Measurements from ENCODE around the gene ACAP1. TPM values are rescaled to one million over a fixed set of nuclear protein-coding genes. Genes with fewer than 3 reads are reported as not detected.

ACAP1 gene, protein sequence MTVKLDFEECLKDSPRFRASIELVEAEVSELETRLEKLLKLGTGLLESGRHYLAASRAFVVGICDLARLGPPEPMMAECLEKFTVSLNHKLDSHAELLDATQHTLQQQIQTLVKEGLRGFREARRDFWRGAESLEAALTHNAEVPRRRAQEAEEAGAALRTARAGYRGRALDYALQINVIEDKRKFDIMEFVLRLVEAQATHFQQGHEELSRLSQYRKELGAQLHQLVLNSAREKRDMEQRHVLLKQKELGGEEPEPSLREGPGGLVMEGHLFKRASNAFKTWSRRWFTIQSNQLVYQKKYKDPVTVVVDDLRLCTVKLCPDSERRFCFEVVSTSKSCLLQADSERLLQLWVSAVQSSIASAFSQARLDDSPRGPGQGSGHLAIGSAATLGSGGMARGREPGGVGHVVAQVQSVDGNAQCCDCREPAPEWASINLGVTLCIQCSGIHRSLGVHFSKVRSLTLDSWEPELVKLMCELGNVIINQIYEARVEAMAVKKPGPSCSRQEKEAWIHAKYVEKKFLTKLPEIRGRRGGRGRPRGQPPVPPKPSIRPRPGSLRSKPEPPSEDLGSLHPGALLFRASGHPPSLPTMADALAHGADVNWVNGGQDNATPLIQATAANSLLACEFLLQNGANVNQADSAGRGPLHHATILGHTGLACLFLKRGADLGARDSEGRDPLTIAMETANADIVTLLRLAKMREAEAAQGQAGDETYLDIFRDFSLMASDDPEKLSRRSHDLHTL
- 0.07 TPM in 1 of 2 replicates, not detected in the other for total RNA-seq

DNA sequence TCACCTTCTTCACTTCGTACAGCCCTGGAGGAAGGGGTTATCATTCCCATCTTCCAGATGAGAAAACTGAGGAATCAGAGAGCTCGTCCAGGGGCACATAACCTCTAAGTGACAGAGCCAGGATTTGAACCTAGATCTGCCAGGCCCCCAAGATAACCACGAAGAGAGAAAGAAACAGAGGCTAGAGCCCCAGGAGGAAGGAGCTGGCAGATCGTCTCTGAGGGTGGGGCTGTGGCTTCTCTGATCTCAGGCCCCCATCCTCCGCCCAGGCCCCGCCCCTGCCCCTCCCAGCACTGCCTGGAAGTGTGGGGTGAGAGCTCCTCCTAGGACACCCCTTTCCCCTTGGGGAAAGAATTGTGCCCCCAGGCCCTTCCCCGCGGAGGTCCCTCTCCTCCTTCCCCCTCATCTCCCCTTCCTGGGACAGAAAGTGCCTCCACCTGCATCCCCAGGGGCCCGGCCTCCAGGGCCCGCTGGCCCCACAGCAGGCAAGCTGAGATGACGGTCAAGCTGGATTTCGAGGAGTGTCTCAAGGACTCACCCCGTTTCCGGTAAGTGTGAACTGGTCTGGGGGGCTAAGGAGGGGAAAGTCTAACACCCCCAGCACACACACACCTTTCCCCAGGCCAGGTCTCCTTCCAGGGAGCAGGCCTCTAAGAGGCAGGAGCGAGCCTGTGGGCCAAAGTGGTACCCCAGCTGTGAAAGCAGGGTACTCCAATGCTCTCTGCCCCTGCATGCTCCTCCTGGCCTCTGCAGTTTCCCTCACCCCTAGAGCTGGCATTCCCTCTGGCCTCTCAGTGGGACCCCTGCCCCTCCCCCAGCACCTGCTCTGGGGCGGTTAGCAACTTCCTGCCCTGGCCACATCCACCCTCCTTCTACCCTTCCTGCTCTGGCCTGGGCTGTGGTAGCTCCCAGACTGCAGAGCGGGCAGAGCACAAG is at the start of gene ACAP1:
Gene ACAP1, plus strand, starts transcription at position 290 of the 936 bp plus-strand sequence. Its CDS starts 206 bp downstream, at position 496.

GRCh38 chr17:7294614-7295153 is 41.6 kb upstream of the ACAP1 start, which contains the start of gene YBX2:
Gene YBX2, minus strand, starts transcription at chr17:7294639. Its CDS starts 139 bp downstream, at chr17:7294500.

GRCh38 chr17:7306911-7307685 is 29.2 kb upstream of the ACAP1 start, which contains the start of gene EIF5A:
Gene EIF5A, plus strand, starts transcription at chr17:7307628. Its CDS starts 2,008 bp downstream, at chr17:7309636.

GRCh38 chr17:7314719-7315569 is 21.4 kb upstream of the ACAP1 start, which contains the start of gene GPS2:
Gene GPS2, minus strand, starts transcription at chr17:7315360. Its CDS starts 308 bp downstream, at chr17:7315052.

GRCh38 chr17:7328840-7329373 is 7.4 kb upstream of the ACAP1 start, which contains the start of gene NEURL4:
Gene NEURL4, minus strand, starts transcription at chr17:7329335. Its CDS starts 23 bp downstream, at chr17:7329312.

GRCh38 chr17:7351665-7352502 is 15.6 kb downstream of the ACAP1 start, which contains the start of gene KCTD11:
Gene KCTD11, plus strand, starts transcription at chr17:7352162.

GRCh38 chr17:7355053-7355452 is 18.7 kb downstream of the ACAP1 start, which contains the start of gene TMEM95:
Gene TMEM95, plus strand, starts transcription at chr17:7355156. Its CDS starts 49 bp downstream, at chr17:7355205.

DNA sequence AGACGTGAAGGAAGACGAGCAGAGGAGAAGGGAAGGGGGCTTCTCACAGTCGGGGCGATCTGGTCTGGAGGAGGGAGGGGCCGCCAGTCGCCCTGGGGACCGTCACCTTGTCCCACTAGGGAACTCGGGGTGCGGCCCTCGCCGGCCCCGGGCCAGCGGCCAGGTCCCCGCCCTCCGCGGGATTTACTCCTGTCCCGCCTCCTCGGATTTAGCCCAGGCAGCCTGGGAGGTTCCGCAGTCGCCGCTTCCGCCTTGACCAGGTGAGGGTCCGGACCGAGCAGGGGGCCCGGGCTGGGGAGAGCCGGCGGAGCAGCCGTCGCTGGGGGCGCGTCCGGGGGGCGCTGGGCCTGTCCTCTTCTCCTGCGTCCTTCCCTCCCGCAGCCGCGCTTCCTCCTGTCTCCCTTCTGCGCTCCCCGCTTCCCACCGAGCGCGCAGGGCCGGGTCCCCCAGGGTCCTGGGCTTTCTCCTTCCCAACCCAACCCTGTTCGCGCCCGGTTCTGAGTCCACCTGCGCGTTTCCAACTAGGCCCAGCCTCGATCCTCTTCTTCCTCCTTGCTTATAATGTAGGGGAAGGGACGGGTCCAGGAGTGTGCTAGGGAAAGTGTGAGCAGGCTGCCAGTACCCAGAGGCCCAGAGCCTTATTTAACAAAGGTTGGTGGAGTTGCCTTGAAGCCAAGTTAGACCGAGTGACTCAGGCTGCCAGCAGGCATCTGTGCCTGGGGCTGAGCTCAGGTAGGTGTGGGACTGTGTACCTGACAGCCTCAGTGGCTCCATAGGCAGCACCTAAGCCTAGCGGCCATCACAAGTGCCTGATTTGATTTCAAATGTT is 44.7 kb downstream of the ACAP1 start, which contains the start of gene TNK1:
Gene TNK1, plus strand, starts transcription at position 235 of the 829 bp plus-strand sequence. CDS start 1,838 bp downstream, outside the sequence.

DNA sequence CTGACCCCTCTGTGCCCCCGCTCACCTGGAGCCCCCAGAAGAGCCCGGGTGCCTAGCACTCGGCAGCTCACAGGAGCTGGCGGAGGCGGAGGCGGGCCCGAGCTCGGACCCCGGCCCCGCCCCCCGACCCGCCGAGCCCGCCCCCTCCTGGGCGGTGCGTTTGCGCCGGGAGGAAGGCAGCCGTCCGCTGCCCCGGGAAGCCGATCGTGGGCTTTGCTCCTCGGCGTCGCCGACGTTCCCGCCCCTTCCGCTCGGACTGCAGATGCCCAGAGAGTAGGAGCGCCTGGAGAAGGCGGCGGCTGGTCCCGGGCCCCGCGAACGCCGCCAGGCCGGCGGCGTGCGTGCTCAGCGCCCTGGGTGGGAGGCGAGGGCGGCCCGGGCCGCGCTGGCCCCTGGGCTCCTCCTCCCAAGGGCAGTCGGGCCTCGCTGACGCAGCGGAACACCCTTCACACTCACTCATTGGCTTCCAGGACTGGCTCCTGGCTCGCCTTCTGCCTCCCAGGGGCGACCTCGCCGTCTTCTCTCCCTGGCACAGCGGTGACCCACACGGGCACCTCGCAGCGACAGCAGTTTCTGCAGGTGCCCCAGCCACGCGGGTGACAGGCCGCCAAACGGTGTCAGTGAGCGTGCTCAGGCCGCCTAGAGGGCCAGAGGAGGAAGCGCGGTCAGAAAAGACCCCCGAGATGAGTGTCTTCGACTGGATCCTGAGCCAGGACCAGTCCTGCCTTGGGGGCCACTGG is 58.3 kb downstream of the ACAP1 start, which contains the start of gene PLSCR3:
Gene PLSCR3, minus strand, starts transcription at position 74 of the 740 bp plus-strand sequence. CDS start 415 bp downstream, outside the sequence.

Other genes with a start within 250 kb of the ACAP1 start
- gene ASGR2, start 221.7 kb upstream of the ACAP1 start, total RNA-seq: not detected in 2 replicates
- 2.8 and 4.1 TPM in 2 replicates for gene ASGR1, start 157.2 kb upstream of the ACAP1 start, total RNA-seq
- 4.7 and 8.4 TPM in 2 replicates for gene DLG4, start 116.7 kb upstream of the ACAP1 start, total RNA-seq
- gene ACADVL, start 116.6 kb upstream of the ACAP1 start, total RNA-seq: 187 and 204 TPM in 2 replicates
- 36.6 and 41.9 TPM in 2 replicates for gene DVL2, start 102.0 kb upstream of the ACAP1 start, total RNA-seq
- gene PHF23, start 97.1 kb upstream of the ACAP1 start, total RNA-seq: 26.9 and 41.7 TPM in 2 replicates
- 280 and 300 TPM in 2 replicates for gene GABARAP, start 94.1 kb upstream of the ACAP1 start, total RNA-seq
- 49.4 and 51.8 TPM in 2 replicates for gene CTDNEP1, start 84.8 kb upstream of the ACAP1 start, total RNA-seq
- gene ELP5, start 84.3 kb upstream of the ACAP1 start, total RNA-seq: 32.8 and 37.0 TPM in 2 replicates
- 8.7 and 12.3 TPM in 2 replicates for gene CLDN7, start 74.1 kb upstream of the ACAP1 start, total RNA-seq
- gene SLC2A4, start 54.8 kb upstream of the ACAP1 start, total RNA-seq: 0.10 and 0.13 TPM in 2 replicates
- not detected in 2 replicates for gene YBX2, start 41.9 kb upstream of the ACAP1 start, total RNA-seq
- 572 and 718 TPM in 2 replicates for gene EIF5A, start 28.9 kb upstream of the ACAP1 start, total RNA-seq
- 63.7 and 93.7 TPM in 2 replicates for gene GPS2, start 21.2 kb upstream of the ACAP1 start, total RNA-seq
- 9.8 and 11.4 TPM in 2 replicates for gene NEURL4, start 7.2 kb upstream of the ACAP1 start, total RNA-seq
- 4.2 and 5.5 TPM in 2 replicates for gene KCTD11, start 15.6 kb downstream of the ACAP1 start, total RNA-seq
- gene TMEM95, start 18.6 kb downstream of the ACAP1 start, total RNA-seq: not detected in 2 replicates
- gene TNK1, start 44.6 kb downstream of the ACAP1 start, total RNA-seq: 0.15 and 2.5 TPM in 2 replicates
- gene PLSCR3, start 58.0 kb downstream of the ACAP1 start, total RNA-seq: 66.6 and 72.2 TPM in 2 replicates
- 41.1 and 116 TPM in 2 replicates for gene TMEM256, start 67.6 kb downstream of the ACAP1 start, total RNA-seq
- 2.9 and 3.1 TPM in 2 replicates for gene NLGN2, start 71.3 kb downstream of the ACAP1 start, total RNA-seq
- gene SPEM1, start 83.8 kb downstream of the ACAP1 start, total RNA-seq: not detected in 2 replicates
- gene SPEM2, start 89.1 kb downstream of the ACAP1 start, total RNA-seq: not detected in 2 replicates
- not detected in 2 replicates for gene SPEM3, start 92.3 kb downstream of the ACAP1 start, total RNA-seq
- gene TMEM102, start 98.9 kb downstream of the ACAP1 start, total RNA-seq: 8.0 and 9.7 TPM in 2 replicates
- 0.20 TPM in 1 of 2 replicates, not detected in the other for gene FGF11, start 103.0 kb downstream of the ACAP1 start, total RNA-seq
- gene CHRNB1, start 108.5 kb downstream of the ACAP1 start, total RNA-seq: 3.5 and 10.1 TPM in 2 replicates
- gene ZBTB4, start 143.1 kb downstream of the ACAP1 start, total RNA-seq: 18.9 and 20.9 TPM in 2 replicates
- gene SLC35G6, start 144.9 kb downstream of the ACAP1 start, total RNA-seq: not detected in 2 replicates
- gene POLR2A, start 147.8 kb downstream of the ACAP1 start, total RNA-seq: 45.0 and 63.4 TPM in 2 replicates
- 15.9 and 16.8 TPM in 2 replicates for gene TNFSF12, start 212.5 kb downstream of the ACAP1 start, total RNA-seq
- gene TNFSF13, start 222.2 kb downstream of the ACAP1 start, total RNA-seq: 2.8 and 5.5 TPM in 2 replicates
- 88.5 and 94.1 TPM in 2 replicates for gene SENP3, start 225.4 kb downstream of the ACAP1 start, total RNA-seq
- 28.8 TPM in 2 replicates for gene CD68, start 243.1 kb downstream of the ACAP1 start, total RNA-seq
- gene MPDU1, start 247.3 kb downstream of the ACAP1 start, total RNA-seq: 308 and 329 TPM in 2 replicates